Liver (tissue), 9 donors: ENCODE data around the gene RBBP5. TPM values are rescaled to one million over a fixed set of nuclear protein-coding genes. Genes with fewer than 3 reads are reported as not detected.

Experiments
- DNase-seq: peaks from one replicate; pipeline ENCODE4 v3.0.0-alpha.2; 2017; ENCODE audit warnings: low spot score
- H3K27ac ChIP-seq, 2 donors: one replicate each; pipeline ENCODE4 v1.7.0; 2013; ENCODE audit warnings: inconsistent platforms in 2 of 2, low read length in 2 of 2, control low read depth in 1 of 2, low read depth in 1 of 2, mild to moderate bottlenecking in 1 of 2
- H3K27me3 ChIP-seq, 4 donors: one replicate each; pipeline versions ENCODE4 v1.6.1 to v1.7.0; 2013; ENCODE audit warnings: low read length in 3 of 4, inconsistent platforms in 1 of 4, mild to moderate bottlenecking in 1 of 4, moderate library complexity in 1 of 4; ENCODE audit not compliant: control insufficient read depth in 4 of 4, insufficient read depth in 4 of 4
- H3K36me3 ChIP-seq, 4 donors: one replicate each; pipeline versions ENCODE4 v1.6.1 to v1.7.0; 2013; ENCODE audit warnings: low read length in 3 of 4, mild to moderate bottlenecking in 3 of 4, low read depth in 1 of 4, moderate library complexity in 1 of 4; ENCODE audit not compliant: control insufficient read depth in 4 of 4, insufficient read depth in 3 of 4
- H3K4me1 ChIP-seq, 4 donors: one replicate each; pipeline versions ENCODE4 v1.6.1 to v1.7.0; 2013; ENCODE audit warnings: low read length in 3 of 4, mild to moderate bottlenecking in 3 of 4, moderate library complexity in 1 of 4; ENCODE audit not compliant: control insufficient read depth in 4 of 4, insufficient read depth in 4 of 4
- H3K4me3 ChIP-seq, 3 donors: one replicate each; pipeline versions ENCODE4 v1.6.1 to v1.7.0; 2013; ENCODE audit warnings: low read length in 3 of 3, control low read depth in 1 of 3, low read depth in 1 of 3, mild to moderate bottlenecking in 1 of 3
- H3K9ac ChIP-seq, 2 donors: one replicate each; pipeline ENCODE4 v1.7.0; 2013; ENCODE audit warnings: low read length in 2 of 2, mild to moderate bottlenecking in 2 of 2, moderate library complexity in 2 of 2, control low read depth in 1 of 2, low read depth in 1 of 2
- H3K9me3 ChIP-seq, 4 donors: one replicate each; pipeline versions ENCODE4 v1.6.1 to v1.7.0; 2013; ENCODE audit warnings: low read length in 3 of 4; ENCODE audit not compliant: control insufficient read depth in 4 of 4
- CTCF ChIP-seq: fragments of 150-350 bp; IDR thresholded peaks from 2 replicates; pipeline ENCODE4 v1.5.1; 2017; ENCODE audit warnings: improper control_type of control experiment, low read depth, low read length; ENCODE audit not compliant: missing input control
- EGR1 ChIP-seq, 2 donors: IDR thresholded peaks; 2 replicates each; pipeline ENCODE4 v1.6.1; 2016 to 2018; ENCODE audit warnings: antibody characterized with exemption in 2 of 2, low read depth in 2 of 2
- FOXA1 ChIP-seq: IDR thresholded peaks from 2 replicates; pipeline ENCODE4 v1.6.1; 2016; ENCODE audit warnings: antibody characterized with exemption
- FOXA2 ChIP-seq: IDR thresholded peaks from 2 replicates; pipeline ENCODE4 v1.6.1; 2016; ENCODE audit warnings: antibody characterized with exemption
- GABPA ChIP-seq, 2 donors: IDR thresholded peaks in 1 of 2; conservative IDR thresholded peaks in 1 of 2; 2 replicates each; pipeline ENCODE4 v1.6.1; 2016; ENCODE audit warnings: antibody characterized with exemption in 2 of 2, mild to moderate bottlenecking in 1 of 2, moderate library complexity in 1 of 2
- HNF4A ChIP-seq, 2 donors: conservative IDR thresholded peaks; 2 replicates each; pipeline ENCODE4 v1.6.1; 2016; ENCODE audit warnings: antibody characterized with exemption in 2 of 2, mild to moderate bottlenecking in 2 of 2
- HNF4G ChIP-seq: IDR thresholded peaks from 2 replicates; pipeline ENCODE4 v1.6.1; 2016; ENCODE audit warnings: antibody characterized with exemption
- JUND ChIP-seq, 2 donors: IDR thresholded peaks; 2 replicates each; pipeline ENCODE4 v1.6.1; 2016; ENCODE audit warnings: antibody characterized with exemption in 2 of 2
- MAX ChIP-seq: IDR thresholded peaks from 2 replicates; pipeline ENCODE4 v1.6.1; 2016; ENCODE audit warnings: antibody characterized with exemption
- NR2F2 ChIP-seq: IDR thresholded peaks from 2 replicates; pipeline ENCODE4 v1.6.1; 2016; ENCODE audit warnings: antibody characterized with exemption
- RAD21 ChIP-seq, 2 donors: IDR thresholded peaks; 2 replicates each; pipeline ENCODE4 v1.6.1; 2016; ENCODE audit warnings: antibody characterized with exemption in 2 of 2, mild to moderate bottlenecking in 2 of 2
- RXRA ChIP-seq, 2 donors: IDR thresholded peaks; 2 replicates each; pipeline ENCODE4 v1.6.1; 2017 to 2018; ENCODE audit warnings: antibody characterized with exemption in 2 of 2, mild to moderate bottlenecking in 1 of 2
- SP1 ChIP-seq: IDR thresholded peaks from 2 replicates; pipeline ENCODE4 v1.6.1; 2018; ENCODE audit warnings: antibody characterized with exemption, mild to moderate bottlenecking
- TAF1 ChIP-seq: conservative IDR thresholded peaks from 2 replicates; pipeline ENCODE4 v1.6.1; 2016; ENCODE audit warnings: antibody characterized with exemption, mild to moderate bottlenecking
- YY1 ChIP-seq: IDR thresholded peaks from 2 replicates; pipeline ENCODE4 v1.6.1; 2016; ENCODE audit warnings: antibody characterized with exemption, mild to moderate bottlenecking
- ZBTB33 ChIP-seq: IDR thresholded peaks from 2 replicates; pipeline ENCODE4 v1.6.1; 2016; ENCODE audit warnings: antibody characterized with exemption
- whole genome bisulfite sequencing: extraction: QIAGEN DNeasy Blood & Tissue Kit; methylation state at CpG from one replicate; pipeline ENCODE4 v1.1.7; 2013; 5-methylcytosine and 5-hydroxymethylcytosine counted together
- polyA plus RNA-seq, 2 donors: library from polyadenylated mRNA; stranded (reverse) in 1 of 2; unstranded in 1 of 2; fragments of 200-250 nt in 1 of 2; fragments of >200 nt in 1 of 2; fragmentation: Nextera tagmentation in 1 of 2; extraction: Ambion mirVana in 1 of 2; gene quantifications; one replicate each; pipeline versions ENCODE4 v1.2.1 to v1.2.3, GENCODE V29; 2013 to 2015
- total RNA-seq, 2 donors: library from RNA; depleted of rRNA; stranded (reverse); fragments of >200 nt; gene quantifications; one replicate each; pipeline ENCODE4 v1.2.3, GENCODE V29; 2014
- TF ChIP-seq, protein P1 (sequence below): IDR thresholded peaks from 2 replicates; pipeline ENCODE4 v1.6.1; 2016; ENCODE audit warnings: antibody characterized with exemption
- TF ChIP-seq, protein P2 (sequence below): IDR thresholded peaks from 2 replicates; pipeline ENCODE4 v1.6.1; 2016; ENCODE audit warnings: antibody characterized with exemption, mild to moderate bottlenecking
- donor health status: healthy.
- donor health status: healthy.
- donor health status: healthy.
- donor health status: healthy.
- donor health status: healthy.

The RBBP5 gene
- total and polyA plus RNA-seq, 4 donors = 4.6 to 12.0 (median 8.5) TPM

DNA sequence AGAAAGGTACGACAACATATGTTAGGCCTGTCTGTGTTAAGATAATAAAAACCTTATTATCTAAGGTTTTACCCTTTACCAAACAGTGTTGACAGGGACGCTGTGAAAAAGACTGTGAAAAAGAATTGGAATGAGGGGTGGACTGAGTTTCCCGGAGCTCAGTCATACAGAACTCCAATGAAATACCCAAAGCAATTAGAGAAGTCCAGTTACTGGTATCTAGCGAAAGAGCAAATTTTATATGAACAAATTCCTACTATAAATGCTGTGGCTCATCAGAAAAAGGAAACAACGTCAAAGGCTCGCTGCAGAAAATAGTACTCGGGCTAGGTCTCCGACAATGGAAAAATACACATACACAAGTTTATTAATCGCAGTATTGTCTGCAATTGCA, 708 bp upstream of the RBBP5 start:
- no peak for DNase-seq
- peak overlapping the region; percentile 92 to 98 for H3K9ac ChIP-seq
- no peaks in the 10 kb centered on the region for H3K27me3 ChIP-seq
- H3K4me3 ChIP-seq = peak overlapping the region; percentile 60 to 65 (median 64)
- TF ChIP-seq MAX (no peak), JUND (IDR thresholded peaks at IDR 0.05) (no peak), EGR1 (IDR thresholded peaks at IDR 0.05; ENCODE audit: low read depth in 2 of 2) (no peak), SP1 (no peak), FOXA1 (no peak), HNF4G (no peak)
- WGBS = 21% methylated on average over 9 of the region's 9 CpGs
- no peaks in the 10 kb centered on the region for H3K9me3 ChIP-seq
- H3K27ac ChIP-seq = peak overlapping the region; percentile 97 to 99
- peaks cover 9 to 31% (median 22%) of the 10 kb centered on the region in 4 donors for H3K4me1 ChIP-seq
- peaks cover 0 to 2% (median under 1%) of the 10 kb centered on the region in 4 donors for H3K36me3 ChIP-seq

- no peak for TF ChIP-seq NR2F2
- TF ChIP-seq, protein P1, sequence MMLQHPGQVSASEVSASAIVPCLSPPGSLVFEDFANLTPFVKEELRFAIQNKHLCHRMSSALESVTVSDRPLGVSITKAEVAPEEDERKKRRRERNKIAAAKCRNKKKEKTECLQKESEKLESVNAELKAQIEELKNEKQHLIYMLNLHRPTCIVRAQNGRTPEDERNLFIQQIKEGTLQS = no peak
- no peak for TF ChIP-seq TAF1
- TF ChIP-seq FOXA1 = no peak
- TF ChIP-seq GABPA (IDR thresholded peaks at IDR 0.05 in 1 of 2, conservative IDR thresholded peaks at IDR 0.05 in 1 of 2) = no peak
- TF ChIP-seq HNF4A (conservative IDR thresholded peaks at IDR 0.05) = no peak
- no peak for TF ChIP-seq RAD21 (IDR thresholded peaks at IDR 0.05)
- TF ChIP-seq MAX = no peak
- TF ChIP-seq YY1 = no peak
- TF ChIP-seq JUND (IDR thresholded peaks at IDR 0.05) = no peak
- TF ChIP-seq FOXA2 = no peak
- TF ChIP-seq ZBTB33 = no peak
- no peak for TF ChIP-seq CTCF
- no peak for TF ChIP-seq RXRA (IDR thresholded peaks at IDR 0.05)
- no peak for TF ChIP-seq SP1
- no peak for TF ChIP-seq HNF4G
- TF ChIP-seq, protein P2, sequence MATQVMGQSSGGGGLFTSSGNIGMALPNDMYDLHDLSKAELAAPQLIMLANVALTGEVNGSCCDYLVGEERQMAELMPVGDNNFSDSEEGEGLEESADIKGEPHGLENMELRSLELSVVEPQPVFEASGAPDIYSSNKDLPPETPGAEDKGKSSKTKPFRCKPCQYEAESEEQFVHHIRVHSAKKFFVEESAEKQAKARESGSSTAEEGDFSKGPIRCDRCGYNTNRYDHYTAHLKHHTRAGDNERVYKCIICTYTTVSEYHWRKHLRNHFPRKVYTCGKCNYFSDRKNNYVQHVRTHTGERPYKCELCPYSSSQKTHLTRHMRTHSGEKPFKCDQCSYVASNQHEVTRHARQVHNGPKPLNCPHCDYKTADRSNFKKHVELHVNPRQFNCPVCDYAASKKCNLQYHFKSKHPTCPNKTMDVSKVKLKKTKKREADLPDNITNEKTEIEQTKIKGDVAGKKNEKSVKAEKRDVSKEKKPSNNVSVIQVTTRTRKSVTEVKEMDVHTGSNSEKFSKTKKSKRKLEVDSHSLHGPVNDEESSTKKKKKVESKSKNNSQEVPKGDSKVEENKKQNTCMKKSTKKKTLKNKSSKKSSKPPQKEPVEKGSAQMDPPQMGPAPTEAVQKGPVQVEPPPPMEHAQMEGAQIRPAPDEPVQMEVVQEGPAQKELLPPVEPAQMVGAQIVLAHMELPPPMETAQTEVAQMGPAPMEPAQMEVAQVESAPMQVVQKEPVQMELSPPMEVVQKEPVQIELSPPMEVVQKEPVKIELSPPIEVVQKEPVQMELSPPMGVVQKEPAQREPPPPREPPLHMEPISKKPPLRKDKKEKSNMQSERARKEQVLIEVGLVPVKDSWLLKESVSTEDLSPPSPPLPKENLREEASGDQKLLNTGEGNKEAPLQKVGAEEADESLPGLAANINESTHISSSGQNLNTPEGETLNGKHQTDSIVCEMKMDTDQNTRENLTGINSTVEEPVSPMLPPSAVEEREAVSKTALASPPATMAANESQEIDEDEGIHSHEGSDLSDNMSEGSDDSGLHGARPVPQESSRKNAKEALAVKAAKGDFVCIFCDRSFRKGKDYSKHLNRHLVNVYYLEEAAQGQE = no peak
- TF ChIP-seq EGR1 (IDR thresholded peaks at IDR 0.05; ENCODE audit: low read depth in 2 of 2) = no peak
- Histone ChIP-seq H3K9ac (no peak overlapping the region), H3K4me1 (peaks cover 9 to 31% (median 22%) of the 10 kb centered on the region in 4 donors), H3K36me3 (peaks cover 3 to 16% (median 12%) of the 10 kb centered on the region in 4 donors), H3K4me3 (no peak overlapping the region), H3K27ac (no peak overlapping the region), H3K27me3 (no peaks in the 10 kb centered on the region), H3K9me3 (no peaks in the 10 kb centered on the region)
- WGBS = 67% methylated on average over 2 of the region's 2 CpGs
- no peak for DNase-seq
Observed at GRCh38 chr1:205118752-205119151, 3.0 kb downstream of the RBBP5 start.
